Amniotic stem cell (primary cell): ENCODE results near the gene SLC38A9.
A peak's percentile ranks its signal among the peaks of the same experiment; 100 is the strongest.
"Not testable (repeated sequence)": the region's sequence is repeated elsewhere in the genome, so short reads cannot be mapped to it uniquely, and the experiment has no call there.

ENCODE experiments used
- DNase-seq: peaks from one replicate; lab custom pipeline; 2025; lab: John Stamatoyannopoulos, UW

The SLC38A9 gene

GRCh38 chr5:55712023-55712859 is at the start of gene SLC38A9:
Gene SLC38A9, minus strand, starts transcription at chr5:55712324. Its CDS starts 14,366 bp downstream, at chr5:55697958.
- DNase-seq: peak; percentile 90

- DNase-seq: not testable (repeated sequence)
Measured at GRCh38 chr5:55761721-55762120, 49.6 kb upstream of the SLC38A9 start.

- DNase-seq: no peak
Measured at GRCh38 chr5:55758714-55759113, 46.6 kb upstream of the SLC38A9 start.

GRCh38 chr5:55758231-55758630 is 46.1 kb upstream of the SLC38A9 start:
- DNase-seq: no peak

- DNase-seq: no peak
Measured at GRCh38 chr5:55750499-55750898, 38.4 kb upstream of the SLC38A9 start.

GRCh38 chr5:55750063-55750462 is 37.9 kb upstream of the SLC38A9 start:
- DNase-seq: no peak

- no peak for DNase-seq
Measured at GRCh38 chr5:55749387-55749786, 37.3 kb upstream of the SLC38A9 start.

- no peak for DNase-seq
Measured at GRCh38 chr5:55747778-55748318, 35.7 kb upstream of the SLC38A9 start.

GRCh38 chr5:55742778-55743177 is 30.7 kb upstream of the SLC38A9 start:
- DNase-seq: no peak

- no peak for DNase-seq
Measured at GRCh38 chr5:55737793-55738192, 25.7 kb upstream of the SLC38A9 start, which contains the start of gene DDX4. Gene DDX4, plus strand, starts transcription at chr5:55738061. Its CDS starts 903 bp downstream, at chr5:55738964.

- no peak for DNase-seq
Measured at GRCh38 chr5:55734658-55735057, 22.5 kb upstream of the SLC38A9 start.

GRCh38 chr5:55732585-55732984 is 20.5 kb upstream of the SLC38A9 start:
- no peak for DNase-seq

- DNase-seq: no peak
Measured at GRCh38 chr5:55731848-55732247, 19.7 kb upstream of the SLC38A9 start.

GRCh38 chr5:55724281-55724680 is 12.2 kb upstream of the SLC38A9 start:
- DNase-seq: no peak

- no peak for DNase-seq
Measured at GRCh38 chr5:55720188-55720703, 8.1 kb upstream of the SLC38A9 start.

- DNase-seq: not testable (repeated sequence)
Measured at GRCh38 chr5:55719026-55719425, 6.9 kb upstream of the SLC38A9 start.

GRCh38 chr5:55715519-55716078 is 3.5 kb upstream of the SLC38A9 start:
- no peak for DNase-seq

- no peak for DNase-seq
Measured at GRCh38 chr5:55714749-55715148, 2.6 kb upstream of the SLC38A9 start.

GRCh38 chr5:55714339-55714738 is 2.2 kb upstream of the SLC38A9 start:
- DNase-seq: no peak

GRCh38 chr5:55713871-55714270 is 1.7 kb upstream of the SLC38A9 start:
- no peak for DNase-seq

GRCh38 chr5:55711507-55712022 is 559 bp downstream of the SLC38A9 start:
- DNase-seq: no peak

GRCh38 chr5:55708732-55709131 is 3.4 kb downstream of the SLC38A9 start:
- DNase-seq: no peak

GRCh38 chr5:55706230-55706629 is 5.9 kb downstream of the SLC38A9 start:
- no peak for DNase-seq
